Stimulated activated naive CD4-positive, alpha-beta T cell (primary cell): Measurements from ENCODE around the gene NIPAL3.

ENCODE experiments used
- DNase-seq, 6 experiments: peaks; one replicate each; lab custom pipeline; 2025; lab: John Stamatoyannopoulos, UW

The NIPAL3 gene

GRCh38 chr1:24415334-24415909, at the start of gene NIPAL3:
Gene NIPAL3, plus strand, starts transcription at chr1:24415802. Its CDS starts 3,746 bp downstream, at chr1:24419548.
- DNase-seq, result peak; percentile 92 to 98 (median 96)

DNA sequence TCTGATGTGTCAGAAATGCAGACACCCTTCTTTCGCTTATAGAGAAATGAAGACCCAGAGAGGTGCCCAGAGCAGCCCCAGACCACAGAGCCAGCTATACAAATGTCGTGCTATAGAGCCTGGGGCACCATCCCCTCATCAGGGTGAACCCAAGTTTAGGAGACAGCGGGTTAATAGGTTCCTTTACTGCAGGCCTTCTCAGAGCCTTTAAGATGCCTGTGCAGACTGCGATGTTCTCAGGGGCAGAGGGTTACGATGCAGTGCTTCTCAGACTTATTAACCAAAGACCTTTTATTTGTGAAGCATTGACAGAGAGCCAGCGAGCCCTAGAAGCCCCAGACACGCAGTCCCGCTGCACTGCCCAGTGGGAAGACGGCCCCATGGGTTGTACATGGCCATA, 48.9 kb upstream of the NIPAL3 start:
- DNase-seq, result no peak

- no peak for DNase-seq
Observed at GRCh38 chr1:24369199-24369598, 46.4 kb upstream of the NIPAL3 start.

- no peak for DNase-seq
Observed at GRCh38 chr1:24369801-24370200, 45.8 kb upstream of the NIPAL3 start.

DNA sequence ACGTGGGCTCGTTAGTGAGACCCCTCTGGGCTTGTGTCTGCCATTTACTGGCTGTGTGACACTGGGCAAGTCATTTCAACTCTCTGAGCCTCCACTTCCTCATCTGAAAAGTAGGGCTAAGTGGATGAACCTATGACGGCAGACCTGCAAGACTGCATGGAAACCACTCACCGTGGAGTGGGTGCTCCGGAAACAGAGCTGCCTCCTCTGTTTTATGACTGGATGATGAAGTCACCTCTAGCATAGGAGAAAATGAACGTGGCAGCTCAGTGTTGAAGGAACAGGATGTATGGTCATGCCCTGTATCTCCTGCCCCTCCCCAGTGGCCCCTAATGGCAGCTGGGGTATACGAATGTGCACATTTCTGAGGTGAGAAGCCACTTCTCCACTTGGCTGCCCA, 42.6 kb upstream of the NIPAL3 start:
- no peak for DNase-seq

DNA sequence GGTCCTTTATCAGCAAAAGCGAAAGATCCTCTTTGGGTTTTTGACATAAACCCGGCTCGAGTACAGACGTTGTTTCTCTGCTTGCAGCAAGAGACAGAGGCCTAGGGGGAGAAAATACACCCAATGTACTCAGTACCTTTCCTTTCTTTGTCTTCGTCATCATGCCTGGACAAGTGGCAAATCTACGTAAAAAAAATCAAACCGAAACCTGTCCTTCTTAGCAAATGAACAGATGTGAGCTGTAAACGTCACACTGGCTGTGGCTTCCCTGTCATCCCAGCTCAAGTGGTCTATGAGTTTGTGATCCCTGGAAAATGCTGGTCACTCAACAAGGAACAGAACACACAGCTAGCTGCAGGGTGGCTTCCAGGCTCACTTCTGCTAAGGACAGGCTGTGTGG, 41.9 kb upstream of the NIPAL3 start:
- DNase-seq, result no peak

DNA sequence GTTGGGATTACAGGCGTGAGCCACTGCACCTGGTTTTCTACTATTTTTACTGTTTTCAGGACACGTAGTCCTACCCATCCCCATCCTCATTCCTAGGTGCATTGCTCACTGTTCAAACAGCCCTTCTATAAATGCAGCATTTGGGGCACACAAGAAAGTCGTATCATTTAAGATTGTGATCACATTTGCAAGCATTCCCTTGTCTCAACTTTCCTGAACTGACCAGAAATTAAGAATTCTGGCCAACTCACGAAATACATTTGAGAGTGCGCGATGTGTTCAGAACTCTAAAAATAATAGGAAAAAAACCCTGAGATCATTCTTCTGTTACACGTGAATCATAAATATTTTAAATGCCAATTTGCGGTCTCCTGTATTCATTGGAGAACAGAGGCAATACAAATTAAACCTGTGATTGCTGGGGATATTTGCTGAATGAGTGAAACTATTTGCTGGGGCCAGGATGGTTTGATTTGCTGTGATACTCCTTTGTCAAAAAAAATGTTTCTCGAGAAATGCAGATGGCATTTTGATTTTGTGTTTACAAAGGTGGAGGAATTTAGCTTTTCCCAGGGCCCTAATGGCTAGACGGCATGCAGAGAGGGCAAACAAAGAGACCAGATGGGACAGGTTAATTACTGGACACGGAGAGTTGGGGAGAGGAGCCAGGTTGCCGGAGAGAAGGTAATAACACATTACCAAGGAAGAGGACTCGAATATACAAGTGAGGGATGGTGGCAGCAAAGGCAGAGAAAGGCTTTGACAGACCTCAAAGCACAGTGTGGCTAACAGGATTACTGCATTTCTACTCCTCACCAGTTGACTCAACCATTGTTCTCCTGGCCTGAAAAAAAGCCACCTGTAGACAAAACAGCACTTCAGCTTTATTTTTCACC, 40.5 kb upstream of the NIPAL3 start:
- DNase-seq, result no peak

DNA sequence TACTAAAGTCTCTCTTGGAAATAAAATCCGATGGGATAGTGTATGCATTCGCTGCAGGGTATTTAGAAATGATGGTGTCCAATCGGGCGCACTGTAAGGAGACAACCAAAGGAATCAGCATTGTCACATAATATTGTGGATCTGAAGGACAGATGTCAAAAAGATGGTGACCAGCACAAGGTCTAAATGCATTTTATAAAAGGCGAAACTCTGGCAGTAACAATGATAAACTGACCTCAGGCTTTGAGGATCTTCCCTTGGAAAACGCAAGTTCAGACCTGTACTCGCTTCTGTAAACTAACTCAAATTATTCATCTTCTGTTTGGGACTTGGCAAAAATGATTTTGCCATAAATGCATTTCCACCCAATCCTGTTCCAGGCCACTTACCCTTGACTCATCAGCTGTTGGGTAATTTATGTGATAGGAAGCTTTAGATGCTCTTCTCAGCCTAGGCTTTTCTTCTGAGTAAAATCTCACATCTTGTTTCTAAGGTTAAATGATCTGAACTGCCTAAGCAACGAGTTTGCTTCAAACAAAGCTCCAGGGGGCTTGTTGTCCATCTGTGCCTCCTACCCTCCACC, 35.8 kb upstream of the NIPAL3 start:
- DNase-seq, result no peak

DNA sequence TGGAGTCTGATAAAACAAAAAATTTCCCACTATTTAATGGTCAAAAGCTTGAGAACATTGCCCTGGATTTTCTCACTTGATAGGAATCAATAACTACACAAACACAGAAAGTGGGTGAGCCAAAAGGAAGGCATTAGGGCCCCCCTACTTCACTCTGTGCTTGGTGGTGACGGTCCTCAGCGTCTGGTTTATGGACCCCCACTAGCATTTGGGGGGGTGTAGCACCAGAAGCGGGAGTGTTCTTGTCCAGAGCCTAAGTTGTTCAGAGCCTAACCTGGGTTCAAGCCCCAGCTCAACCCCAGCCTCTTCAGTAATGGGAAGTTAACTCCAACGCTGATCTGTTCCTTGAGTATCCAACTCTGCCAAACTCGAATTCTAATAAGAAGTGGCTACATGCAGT, 35.1 kb upstream of the NIPAL3 start:
- DNase-seq, result no peak

DNA sequence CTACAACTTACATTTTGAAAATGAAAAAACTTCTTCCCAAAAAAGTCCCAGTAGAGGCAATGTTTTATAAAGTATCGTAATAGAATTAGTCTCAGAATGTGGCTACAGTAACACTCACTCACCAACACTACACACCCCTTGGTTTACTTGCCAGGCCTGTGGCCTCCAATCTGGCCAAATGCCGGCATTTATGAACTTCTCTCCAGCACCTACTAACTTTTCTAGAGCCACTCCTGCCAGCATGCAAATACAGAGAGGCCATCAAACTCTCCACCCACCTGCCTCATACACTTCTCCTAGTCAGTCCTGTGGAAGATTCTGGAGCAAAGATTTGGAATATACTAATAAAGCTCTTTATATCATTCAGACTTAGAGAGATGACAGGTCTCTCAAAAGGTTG, 34.3 kb upstream of the NIPAL3 start:
- DNase-seq, result no peak

GRCh38 chr1:24382165-24382577, 33.4 kb upstream of the NIPAL3 start:
- no peak for DNase-seq

- DNase-seq, result no peak
Observed at GRCh38 chr1:24383381-24383940, 32.1 kb upstream of the NIPAL3 start.

GRCh38 chr1:24384251-24385090, 31.1 kb upstream of the NIPAL3 start:
- no peak for DNase-seq

- peak in 5 of 6 experiments; percentile 6 to 28 (median 14) for DNase-seq
Observed at GRCh38 chr1:24385160-24385940, 30.3 kb upstream of the NIPAL3 start.

- no peak for DNase-seq
Observed at GRCh38 chr1:24386241-24386640, 29.4 kb upstream of the NIPAL3 start.

DNA sequence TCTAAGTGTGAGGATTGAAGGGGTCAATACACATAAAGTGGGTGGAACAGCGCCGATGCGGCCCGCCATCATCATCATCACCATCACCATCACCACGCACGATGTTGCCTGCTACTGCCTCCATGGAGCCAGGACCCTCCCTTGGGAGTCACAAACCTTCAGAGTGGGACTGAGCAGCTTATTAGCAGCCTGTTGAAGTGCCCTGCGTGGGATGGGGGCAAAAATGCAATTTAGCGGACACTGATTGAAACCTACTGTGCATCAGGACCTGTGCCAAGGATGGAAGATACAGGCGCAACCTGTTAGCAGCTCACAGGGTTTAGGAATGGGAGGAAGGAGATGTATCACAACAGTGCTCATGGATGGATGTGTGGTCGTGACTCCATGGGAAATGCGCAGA, 28.7 kb upstream of the NIPAL3 start:
- DNase-seq, result no peak

DNA sequence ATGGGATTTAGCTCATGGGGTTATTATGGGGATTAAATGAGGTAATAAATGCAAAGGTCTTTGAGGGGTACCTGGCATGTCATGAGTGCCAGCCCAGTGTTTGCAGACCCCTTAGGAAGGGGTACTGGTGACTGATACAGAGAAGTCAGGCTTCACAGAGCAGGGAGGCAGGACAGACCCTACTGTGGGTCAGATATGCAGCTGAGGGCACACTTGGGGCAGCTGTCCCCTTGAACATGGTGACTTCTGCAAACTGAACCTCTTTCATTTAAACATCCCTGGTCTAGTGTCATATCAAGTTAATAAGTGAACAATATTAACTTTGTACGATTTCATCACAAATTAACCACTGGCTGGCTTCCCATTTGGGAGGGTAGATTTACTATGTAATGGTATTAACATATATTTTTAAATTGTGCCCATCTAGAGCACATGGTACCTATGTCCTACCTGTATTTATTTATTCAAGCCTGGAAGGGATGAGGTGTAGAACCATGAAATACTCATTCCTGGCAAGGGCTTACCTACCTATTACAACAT, 27.9 kb upstream of the NIPAL3 start:
- DNase-seq, result no peak

GRCh38 chr1:24388331-24388885, 27.2 kb upstream of the NIPAL3 start:
- DNase-seq, result no peak

DNA sequence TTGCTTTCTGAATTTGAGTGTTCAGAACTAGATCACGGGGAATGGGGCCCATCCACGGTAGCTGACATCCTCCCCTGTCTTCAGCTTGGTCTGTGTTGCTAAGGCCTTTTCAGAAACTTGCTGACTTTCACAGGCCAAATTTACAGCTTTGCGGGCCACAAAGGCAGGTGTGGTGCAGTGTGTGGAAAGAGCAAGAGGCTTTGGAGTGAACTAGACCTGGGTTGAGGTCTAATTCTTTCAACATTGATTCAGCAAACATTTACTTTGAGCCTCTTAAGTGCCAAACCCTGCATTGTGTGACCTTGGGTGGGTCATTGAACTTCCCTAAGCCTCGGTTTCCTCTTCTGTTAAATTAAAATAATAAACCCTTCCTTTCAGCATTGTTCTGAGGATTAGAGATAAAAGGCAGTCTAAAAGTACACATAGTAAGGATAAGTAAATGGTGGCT, 26.3 kb upstream of the NIPAL3 start:
- DNase-seq, result no peak
